ENCODE measurements around the gene SCYGR5. TPM values are rescaled to one million over a fixed set of nuclear protein-coding genes. Genes with fewer than 3 reads are reported as not detected.

The SCYGR5 gene
- total RNA-seq, result not detected in 2 replicates

GRCh38 chr2:227666631-227667170 lies at the start of gene SCYGR5:
SCYGR5 (plus strand) TSS chr2:227666804; CDS start chr2:227666804, 0 bp downstream.

DNA sequence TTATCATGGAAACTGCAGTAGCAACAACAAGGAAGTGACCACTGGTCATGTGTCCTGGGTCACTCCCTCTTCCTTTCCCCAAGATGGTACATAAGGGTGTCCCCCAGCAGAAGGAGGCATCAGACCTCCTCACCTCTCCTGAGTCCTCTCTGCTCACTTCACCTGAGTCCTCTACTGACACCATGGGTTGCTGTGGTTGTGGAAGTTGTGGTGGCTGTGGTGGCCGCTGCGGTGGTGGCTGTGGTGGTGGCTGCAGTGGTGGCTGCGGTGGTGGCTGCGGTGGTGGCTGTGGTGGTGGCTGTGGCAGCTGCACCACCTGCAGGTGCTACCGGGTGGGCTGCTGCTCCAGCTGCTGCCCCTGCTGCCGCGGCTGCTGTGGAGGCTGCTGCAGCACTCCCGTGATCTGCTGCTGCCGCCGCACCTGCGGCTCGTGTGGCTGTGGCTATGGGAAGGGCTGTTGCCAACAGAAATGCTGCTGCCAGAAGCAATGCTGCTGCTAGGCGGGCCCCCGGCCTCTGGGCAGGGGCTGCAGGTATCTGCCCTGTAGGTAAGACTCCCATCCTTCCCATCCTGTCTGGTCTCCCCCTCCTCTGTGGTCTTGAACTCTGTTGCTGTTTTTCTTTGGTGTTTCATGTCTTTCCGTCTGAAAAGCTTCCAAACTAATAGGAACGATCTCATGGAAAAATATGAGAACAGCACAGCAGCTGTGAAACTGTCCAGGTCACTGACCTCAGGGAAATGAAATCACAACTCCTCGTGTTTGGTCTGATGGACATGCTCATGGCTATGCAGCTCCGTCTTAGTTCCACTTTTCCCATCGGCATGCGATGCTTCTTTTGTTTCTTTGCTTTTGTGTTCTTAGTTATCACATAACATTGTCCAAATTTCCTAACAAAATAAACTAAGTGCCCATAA lies 49.0 kb upstream of the SCYGR5 start, which contains the start of gene SCYGR4:
TSS of gene SCYGR4 (plus strand) at position 183 of the 915 bp plus-strand sequence. CDS start at position 183, 0 bp downstream.

Other genes with a start within 250 kb of the SCYGR5 start
- gene AGFG1, start 194.6 kb upstream of the SCYGR5 start, total RNA-seq, result 30.2 and 64.3 TPM in 2 replicates
- gene SCYGR2, start 67.9 kb upstream of the SCYGR5 start, total RNA-seq, result not detected in 2 replicates
- not detected in 2 replicates for gene SCYGR3, start 52.0 kb upstream of the SCYGR5 start, total RNA-seq
- gene SCYGR4, start 49.3 kb upstream of the SCYGR5 start, total RNA-seq, result not detected in 2 replicates
- gene SLC19A3, start 51.2 kb downstream of the SCYGR5 start, total RNA-seq, result 0.23 and 0.42 TPM in 2 replicates
- gene SCYGR6, start 58.0 kb downstream of the SCYGR5 start, total RNA-seq, result not detected in 2 replicates
- gene SCYGR7, start 61.5 kb downstream of the SCYGR5 start, total RNA-seq, result not detected in 2 replicates
- gene SCYGR8, start 79.1 kb downstream of the SCYGR5 start, total RNA-seq, result not detected in 2 replicates
- 14.9 and 17.5 TPM in 2 replicates for gene CCL20, start 147.0 kb downstream of the SCYGR5 start, total RNA-seq
- 0.35 and 0.79 TPM in 2 replicates for gene DAW1, start 204.8 kb downstream of the SCYGR5 start, total RNA-seq